Tibial nerve (tissue), 3 donors: ENCODE results near the gene SMIM38.

ENCODE experiments used
- CTCF ChIP-seq, 5 experiments: fragments of 200-600 bp in 3 of 5; fragments of 450-650 bp in 2 of 5; sonication (generic) in 3 of 5; IDR thresholded peaks; one replicate each; pipeline ENCODE4 v1.5.1; 2016 to 2019; ENCODE audit warnings: antibody characterized with exemption in 5 of 5, mild to moderate bottlenecking in 3 of 5, moderate library complexity in 2 of 5
- POLR2A ChIP-seq, 2 donors: fragments of 450-650 bp; IDR thresholded peaks; one replicate each; pipeline ENCODE4 v1.6.1; 2017; ENCODE audit warnings: antibody characterized with exemption in 2 of 2, mild to moderate bottlenecking in 2 of 2, moderate library complexity in 2 of 2

- TF ChIP-seq POLR2A (IDR thresholded peaks at IDR 0.05) (no peak), CTCF (IDR thresholded peaks at IDR 0.05) (no peak)
These were observed 15.0 kb downstream of the SMIM38 start for GRCh38 chr11:69170704-69171103.
